Measurements from ENCODE around the gene CNNM3.
"Not testable (repeated sequence)": the region's sequence is repeated elsewhere in the genome, so short reads cannot be mapped to it uniquely, and the experiment has no call there.

The CNNM3 gene

DNA sequence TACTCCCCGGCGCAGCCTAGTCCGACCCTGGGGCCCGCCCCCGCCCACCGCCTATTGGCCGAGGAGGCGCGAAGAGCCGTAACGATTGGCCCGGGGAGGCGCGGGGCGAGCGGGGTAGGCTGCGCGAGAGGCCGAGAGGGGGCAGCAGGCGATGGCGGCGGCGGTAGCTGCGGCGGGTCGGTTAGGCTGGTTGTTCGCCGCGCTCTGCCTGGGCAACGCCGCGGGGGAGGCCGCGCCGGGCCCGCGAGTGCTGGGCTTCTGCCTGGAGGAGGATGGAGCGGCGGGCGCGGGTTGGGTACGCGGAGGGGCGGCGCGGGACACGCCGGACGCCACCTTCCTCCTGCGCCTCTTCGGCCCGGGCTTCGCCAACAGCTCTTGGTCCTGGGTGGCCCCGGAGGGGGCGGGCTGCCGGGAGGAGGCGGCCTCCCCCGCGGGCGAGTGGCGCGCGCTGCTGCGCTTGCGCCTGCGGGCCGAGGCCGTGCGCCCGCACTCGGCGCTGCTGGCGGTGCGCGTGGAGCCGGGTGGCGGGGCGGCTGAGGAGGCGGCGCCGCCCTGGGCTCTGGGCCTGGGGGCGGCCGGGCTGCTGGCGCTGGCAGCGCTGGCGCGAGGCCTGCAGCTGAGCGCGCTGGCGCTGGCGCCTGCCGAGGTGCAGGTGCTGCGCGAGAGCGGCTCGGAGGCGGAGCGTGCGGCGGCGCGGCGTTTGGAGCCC is at the start of gene CNNM3:
CNNM3 (plus strand) TSS at position 142 of the 709 bp plus-strand sequence; CDS start at position 152, 10 bp downstream.
- peak; percentile 99 for DNase-seq

DNA sequence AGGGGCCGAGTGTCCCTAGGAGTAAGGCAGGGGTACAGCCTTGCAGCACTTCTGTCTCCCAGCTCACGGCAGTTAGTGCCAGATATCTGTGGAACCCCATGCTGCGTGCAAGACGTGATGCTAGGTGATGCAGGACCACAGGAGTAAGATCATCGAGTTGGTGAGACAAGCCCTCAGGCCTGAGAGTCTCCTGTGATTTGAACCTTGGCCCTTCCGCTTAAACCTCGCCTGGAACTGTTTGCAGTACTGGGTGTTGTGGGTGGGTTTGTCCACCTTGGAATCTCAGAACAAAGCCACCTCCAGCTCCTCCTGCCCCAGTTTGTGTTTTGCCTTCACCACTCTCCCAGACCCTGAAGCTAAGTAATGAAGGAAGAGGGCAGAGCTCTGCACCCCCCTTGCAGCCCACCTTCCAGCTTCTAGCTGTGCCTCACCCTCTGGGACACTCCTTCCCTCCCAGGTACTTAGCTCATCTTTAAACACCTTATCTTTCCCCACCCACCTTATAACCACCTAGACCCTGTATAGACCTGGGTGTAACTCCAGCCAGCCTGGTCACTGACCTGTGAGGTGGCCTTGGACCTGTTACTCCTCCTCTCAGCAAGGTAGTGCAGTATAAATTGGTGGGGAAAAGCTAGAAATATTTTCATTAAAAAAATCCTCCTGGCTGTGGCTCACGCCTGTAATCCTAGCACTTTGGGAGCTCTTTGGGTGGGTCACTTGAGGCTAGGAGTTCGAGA is 48.8 kb upstream of the CNNM3 start:
- no peak for DNase-seq

DNA sequence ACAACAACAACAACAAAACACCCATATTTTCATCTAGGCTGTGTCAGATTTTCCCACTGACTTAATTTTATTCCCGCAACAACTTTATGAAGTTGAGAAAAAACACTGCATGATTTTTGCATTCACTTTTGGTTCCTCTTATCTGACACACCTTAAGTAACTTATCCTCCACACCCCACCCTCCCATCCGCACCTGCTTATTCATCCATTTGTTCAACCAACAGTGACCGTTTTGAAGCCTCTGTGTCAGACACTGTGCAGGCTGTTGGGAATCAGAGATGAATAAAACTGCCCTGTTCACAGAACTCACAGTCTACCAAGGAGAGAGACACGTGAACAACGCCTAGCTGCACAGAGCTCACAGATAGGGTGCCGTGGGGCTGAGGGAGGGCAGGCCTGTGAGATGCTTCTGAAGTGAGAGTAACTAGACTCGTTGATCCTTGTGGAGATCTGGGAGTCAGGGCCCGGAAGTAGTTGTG is 47.9 kb upstream of the CNNM3 start:
- DNase-seq, result no peak

DNA sequence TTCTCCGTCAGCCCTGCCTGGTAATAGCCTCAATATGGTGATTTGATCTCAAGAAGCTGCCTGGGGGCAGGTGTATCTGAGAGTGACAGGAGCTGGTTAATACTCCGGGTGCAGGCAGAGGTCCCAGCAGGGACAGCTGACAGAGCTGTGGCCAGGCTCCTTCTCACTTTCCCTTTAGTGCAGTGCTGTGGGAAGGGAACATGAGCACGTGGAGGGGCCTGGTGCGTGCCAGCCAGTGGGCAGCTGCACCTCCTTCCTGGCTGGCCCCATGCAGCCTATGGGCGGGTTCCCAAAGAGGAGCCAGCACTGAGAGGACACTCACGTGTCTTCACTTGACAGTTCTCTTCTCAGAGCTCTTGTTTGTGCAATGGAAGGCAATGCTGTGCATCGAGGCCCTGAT is 46.3 kb upstream of the CNNM3 start:
- no peak for DNase-seq

DNA sequence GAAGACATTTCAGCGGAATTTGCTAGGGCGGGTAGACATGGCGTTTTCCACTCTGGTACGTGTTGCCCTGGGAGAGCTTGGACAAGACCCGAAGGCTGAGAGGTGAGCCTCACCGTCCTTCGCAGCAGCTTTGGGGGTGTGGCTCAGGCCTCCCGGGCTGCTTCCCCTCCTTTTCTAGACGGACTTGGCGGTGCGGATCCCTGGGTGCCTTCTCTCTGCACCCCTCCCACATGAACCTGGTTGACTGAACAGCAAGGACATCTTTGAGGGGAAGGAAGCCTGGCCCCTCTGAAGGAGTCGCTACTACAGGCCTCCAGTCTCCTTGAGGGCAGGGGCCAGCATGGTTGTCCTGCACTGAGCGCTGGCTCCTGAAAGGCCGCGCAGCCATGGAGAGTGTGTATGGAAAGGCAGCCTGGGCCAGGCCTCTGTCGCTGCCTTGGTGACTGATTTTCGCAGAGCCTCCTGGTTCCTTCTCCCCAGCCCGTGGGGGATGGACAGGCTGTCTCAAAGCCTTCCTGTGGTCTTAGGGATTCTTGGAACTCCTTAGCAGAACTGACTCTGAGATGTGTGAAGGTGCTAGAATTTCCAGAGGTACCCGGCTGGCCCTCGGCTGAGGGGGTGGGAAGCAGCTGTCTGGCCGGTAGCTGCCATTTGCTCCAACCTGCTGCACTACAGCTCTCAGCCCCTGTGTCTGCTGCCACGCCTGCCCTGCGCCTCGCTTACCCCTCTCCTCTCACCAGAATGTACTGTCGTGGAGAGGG is 45.4 kb upstream of the CNNM3 start:
- no peak for DNase-seq

DNA sequence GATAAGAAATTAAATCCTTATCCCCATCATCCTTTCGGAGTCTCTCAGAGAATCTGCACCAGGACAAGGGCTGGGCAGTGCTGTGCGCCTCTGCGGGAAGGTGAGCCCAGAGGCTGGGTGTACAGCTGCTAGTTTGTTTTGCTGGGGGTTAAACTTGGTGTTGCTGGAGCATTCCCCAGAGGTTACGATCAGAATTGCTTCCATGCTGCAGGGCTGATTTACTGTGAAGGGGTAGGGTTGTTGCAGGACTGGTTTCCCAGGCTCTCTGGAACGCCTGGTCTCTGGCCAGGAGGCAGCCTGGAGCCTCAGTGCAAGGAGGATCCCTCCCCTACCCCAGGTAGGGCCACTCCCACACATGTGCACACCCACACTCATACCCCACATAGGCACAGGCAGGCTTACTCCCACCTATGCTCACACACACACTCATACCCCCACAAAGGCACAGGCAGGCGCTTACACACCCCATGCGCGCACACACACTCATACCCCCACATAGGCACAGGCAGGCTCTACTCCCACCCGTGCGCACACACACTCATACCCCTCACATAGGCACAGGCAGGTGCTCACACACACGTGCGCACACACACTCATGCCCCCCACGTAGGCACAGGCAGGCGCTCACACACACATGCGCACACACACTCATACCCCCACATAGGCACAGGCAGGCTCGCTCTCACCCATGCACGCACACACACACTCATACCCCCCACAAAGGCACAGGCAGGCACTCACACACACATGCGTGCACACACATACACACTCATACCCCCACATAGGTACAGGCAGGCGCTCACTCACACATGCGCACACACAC is 44.1 kb upstream of the CNNM3 start:
- no peak for DNase-seq

DNA sequence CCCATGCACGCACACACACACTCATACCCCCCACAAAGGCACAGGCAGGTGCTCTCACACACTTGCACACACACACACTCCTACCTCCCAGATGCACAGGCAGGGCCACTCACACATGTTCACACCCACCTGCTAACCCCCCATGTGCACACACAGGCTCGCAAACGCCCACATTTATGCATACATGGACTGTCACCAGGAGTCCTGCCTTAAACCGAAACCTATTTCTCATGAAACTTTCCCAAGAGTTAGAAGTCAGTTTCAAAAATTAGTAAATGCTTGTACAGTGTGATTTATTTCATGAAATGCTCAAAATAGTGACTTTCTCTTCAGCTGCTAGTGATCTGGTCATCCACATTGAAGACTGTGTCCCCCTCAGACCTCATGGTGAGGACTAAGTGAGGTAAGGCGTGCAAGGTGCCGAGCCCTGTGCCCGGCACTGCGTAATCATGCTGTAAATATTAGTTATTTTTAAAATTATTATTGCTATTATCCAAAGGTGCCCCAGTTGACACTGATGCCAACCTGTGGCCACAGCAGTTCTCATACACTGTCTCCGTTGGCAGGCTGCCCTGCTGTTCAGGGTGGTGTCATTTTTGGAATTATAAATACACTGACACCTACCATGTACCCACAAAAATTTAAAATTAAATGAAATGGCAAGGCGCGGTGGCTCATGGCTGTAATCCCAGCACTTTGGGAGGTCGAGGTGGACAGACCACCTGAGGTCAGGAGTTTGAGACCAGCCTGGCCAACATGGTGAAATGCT is 43.0 kb upstream of the CNNM3 start:
- no peak for DNase-seq

DNA sequence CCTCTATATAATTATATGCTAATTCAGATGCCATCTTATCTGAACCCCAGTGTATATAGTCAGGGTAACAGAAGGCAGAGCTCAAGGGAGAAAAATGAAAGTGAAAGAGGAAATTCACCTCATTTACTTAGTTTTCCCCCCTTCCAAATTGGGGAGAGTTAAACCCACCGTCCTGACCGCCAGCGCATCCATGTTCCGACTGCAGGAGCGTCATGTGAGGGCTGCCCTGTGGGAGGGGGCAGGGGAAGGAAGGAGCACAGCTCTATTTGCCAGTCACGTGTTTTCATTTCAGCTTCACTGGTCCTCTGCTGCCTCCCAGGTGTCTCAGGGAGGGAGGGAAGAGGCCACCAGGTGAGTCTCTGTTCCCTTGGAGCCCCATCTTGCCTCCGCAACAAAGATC is 42.1 kb upstream of the CNNM3 start:
- no peak for DNase-seq

DNA sequence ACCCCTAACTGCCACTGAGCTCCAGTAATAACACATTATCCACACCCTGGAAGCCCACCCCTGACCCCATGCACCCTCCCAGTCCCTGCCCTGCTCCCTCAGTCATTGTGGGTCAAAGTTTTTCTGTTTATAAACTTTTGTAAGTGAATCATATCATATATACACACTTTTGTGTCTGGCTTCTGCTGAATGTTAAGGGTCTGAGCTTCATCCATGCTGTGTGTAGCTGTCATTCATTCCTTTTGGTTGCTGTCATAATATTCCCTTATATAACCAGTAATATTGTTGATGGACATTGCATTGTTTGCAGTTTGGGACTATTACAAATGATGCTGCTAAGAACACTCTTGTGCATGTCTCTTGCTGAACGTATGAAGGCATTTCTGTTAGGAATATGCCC is 40.9 kb upstream of the CNNM3 start:
- no peak for DNase-seq

DNA sequence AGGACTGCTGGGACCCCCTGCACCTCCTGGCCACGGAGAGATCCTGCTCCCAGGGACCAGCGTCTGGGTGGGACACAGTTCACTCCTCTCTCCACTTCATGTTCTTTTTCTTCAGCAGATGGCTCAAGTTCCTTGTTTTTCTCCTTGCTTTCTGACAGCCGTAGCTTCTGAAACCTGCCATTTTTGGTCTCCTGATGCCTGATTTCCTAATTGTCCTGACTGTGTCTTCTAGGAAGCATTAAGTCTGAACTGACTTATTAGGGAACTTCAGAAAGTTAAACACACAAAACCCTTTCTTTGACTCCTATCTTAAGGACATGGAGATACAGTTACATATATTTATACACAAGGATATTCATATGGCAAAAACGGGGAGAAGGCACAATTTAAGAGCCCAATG is 32.7 kb upstream of the CNNM3 start:
- no peak for DNase-seq

DNA sequence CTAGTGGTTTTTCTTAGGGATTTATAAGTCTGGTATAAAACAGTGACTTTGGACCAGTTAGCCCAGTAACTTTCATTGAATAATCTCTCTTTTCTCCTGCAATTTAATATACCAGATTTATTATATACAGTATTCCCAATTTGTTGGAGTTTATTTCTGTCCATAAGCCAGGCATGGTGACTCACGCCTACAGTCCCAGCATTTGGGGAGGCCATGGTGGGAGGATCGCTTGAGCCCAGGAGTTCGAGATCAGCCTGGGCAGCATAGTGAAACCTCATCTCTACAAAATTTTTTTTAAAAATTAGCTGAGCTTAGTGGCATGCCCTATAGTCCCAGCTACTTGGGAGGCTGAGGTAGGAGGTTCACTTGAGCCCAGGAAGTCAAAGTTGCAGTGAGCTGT is 28.7 kb upstream of the CNNM3 start:
- no peak for DNase-seq

DNA sequence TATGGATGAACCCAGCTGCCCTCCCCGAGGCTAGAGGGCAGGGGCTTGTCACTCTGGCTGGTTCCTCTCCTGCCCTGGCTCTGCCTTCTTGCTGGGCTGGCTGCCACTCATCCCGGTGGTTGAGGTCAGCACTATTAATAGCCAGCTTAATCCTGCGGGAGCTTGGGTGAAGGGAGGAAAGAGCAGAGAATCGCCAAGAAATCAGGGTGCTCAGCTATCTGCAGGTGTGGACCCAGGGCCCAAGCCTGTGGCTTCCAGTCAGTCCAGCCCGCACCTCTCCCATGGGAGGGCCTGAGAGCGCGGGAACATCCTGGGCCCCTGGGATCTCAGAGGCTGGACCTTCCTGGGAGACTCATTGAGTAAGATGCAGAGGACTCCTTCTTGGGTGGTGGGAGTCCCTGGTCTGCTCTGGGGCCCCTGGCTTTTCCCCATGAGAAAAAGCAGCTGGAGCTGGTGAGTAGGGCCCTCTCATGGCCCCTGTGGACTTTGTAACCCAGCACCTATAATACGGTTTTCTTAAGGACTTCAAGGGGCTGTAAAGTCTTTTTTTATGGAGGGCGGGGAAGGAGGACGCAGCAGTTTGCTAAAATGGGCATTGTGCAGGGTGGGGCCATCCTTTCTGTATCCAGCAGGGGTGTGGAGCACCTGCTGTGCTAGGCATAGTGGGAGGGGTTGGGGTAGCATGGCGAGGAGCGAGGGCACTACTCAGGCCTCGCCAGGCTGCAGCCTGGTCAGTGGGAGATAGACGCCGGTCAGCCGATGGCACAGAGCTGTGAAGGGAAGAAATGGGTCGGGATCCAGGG is 27.4 kb upstream of the CNNM3 start:
- no peak for DNase-seq

DNA sequence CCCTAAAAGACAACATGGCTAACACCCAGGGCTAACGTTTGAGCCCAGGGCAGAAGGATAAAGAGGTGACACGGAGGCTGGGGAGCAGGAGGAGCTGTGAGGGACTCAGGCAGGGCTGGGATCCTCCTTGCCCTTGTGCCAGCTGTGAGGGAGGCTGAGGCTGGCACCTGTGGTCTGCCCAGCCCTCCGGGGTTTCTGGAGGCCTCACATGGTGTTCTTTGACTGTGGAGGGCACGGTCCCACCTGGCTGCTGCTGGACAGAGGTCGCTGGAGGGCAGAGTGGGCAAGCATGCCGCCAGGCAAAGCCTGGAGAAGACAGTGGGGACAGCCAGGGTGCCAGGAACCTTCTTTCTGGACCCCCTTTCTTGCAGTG is 26.8 kb upstream of the CNNM3 start:
- no peak for DNase-seq

DNA sequence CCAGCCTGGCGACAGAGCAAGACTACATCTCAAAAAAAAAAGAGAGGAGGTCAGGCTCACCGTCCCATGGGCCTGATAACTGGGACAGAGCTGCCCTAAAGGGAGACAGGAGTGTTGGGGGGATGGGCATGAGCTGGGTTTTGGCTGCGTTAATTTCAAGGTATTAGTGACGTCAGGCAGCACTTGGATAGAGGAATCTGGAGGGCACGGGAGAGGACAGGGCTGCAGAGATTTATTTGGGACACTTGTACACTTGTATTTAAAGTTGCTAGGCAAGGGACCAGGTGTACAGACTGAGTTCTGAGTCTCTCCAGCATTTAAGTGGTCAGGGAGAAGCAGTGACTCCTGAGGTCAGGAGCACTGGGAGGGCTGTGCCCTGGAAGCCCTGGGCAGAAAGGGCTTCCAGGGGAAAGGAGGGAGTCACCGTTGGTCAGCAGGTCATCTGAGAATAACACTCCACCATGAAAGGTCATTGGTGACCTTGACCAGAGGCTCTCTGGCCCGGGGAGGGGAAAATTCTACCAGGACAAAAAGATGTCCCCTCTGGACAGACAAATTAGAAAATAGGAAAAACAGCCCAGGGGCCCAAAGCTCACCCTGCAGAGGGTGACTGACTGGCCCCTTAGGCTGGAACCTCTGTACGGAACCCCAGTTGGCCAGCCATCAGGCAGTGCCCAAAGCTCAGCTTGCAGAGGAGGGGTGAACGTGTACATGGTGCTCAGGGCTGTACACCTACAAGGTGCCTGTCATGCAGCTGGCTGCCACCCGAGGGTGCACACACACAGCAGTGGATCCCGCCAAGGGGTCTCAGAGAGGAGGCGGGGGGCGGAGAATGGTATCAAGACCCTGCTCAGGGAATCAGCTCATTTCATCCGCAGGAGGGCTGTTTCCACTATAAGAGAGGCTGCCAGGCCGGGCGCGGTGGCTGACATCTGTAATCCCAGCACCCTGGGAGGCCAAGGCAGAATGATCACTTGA is 23.0 kb upstream of the CNNM3 start:
- no peak for DNase-seq

DNA sequence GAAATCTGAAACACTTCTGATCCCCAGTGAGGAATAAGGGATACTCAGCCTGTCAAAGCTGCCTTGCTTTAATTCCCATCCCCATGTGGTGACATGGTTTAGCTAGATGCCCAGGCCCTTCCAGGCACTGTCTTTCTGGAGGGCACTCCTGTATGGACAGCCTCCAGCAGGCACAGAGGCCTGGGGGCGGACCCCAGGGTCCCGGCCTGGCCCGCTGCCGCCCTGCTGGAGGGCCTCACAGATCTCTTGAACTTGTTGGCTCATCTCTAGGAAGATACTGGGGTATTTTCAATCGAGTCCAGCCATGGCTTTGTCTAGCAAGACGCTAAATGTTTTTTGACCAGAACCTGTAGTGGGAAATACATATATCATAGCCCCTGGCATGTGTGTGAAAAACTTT is 21.0 kb upstream of the CNNM3 start:
- DNase-seq, result no peak

DNA sequence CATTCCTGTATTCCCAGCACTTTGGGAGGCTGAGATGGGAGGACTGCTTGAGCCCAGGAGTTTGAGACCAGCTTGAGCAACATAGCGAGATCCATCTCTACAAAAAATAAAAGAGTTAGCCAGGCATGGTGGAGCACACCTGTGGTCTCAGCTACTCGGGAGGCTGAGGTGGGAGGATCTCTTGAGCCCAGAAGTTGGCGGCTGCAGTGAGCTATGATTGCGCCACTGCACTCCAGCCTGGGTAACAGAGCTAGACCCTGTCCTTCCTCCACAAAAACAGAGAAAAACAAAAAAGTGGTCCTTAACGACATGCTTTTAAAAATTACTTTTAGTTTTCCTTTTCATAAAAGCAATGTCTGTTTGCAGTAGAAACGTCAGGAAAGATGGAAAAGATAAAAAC is 19.6 kb upstream of the CNNM3 start:
- DNase-seq, result not testable (repeated sequence)

DNA sequence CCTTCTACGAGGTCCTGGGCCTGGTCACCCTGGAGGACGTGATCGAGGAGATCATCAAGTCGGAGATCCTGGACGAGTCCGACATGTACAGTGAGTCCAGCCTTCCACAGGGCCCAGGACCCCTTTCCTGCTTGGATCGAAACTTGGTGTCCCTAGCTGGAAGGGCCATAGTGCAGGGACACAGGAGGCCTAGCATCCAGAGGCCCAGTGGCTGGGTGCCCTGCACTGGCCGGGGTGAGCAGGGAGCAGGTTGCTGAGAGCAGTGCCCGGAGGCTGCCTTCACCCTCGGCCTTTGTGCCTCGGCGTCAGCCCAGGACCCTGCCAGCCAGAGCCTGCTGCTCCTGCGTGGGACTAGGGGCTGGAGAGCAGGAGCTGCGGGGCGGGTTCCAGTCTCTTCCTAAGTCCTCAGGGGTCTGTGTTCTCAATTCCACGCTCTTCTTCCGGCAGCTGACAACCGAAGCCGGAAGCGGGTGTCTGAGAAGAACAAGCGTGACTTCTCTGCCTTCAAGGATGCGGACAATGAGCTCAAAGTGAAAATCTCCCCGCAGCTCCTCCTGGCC is 18.9 kb upstream of the CNNM3 start:
- DNase-seq, result no peak

DNA sequence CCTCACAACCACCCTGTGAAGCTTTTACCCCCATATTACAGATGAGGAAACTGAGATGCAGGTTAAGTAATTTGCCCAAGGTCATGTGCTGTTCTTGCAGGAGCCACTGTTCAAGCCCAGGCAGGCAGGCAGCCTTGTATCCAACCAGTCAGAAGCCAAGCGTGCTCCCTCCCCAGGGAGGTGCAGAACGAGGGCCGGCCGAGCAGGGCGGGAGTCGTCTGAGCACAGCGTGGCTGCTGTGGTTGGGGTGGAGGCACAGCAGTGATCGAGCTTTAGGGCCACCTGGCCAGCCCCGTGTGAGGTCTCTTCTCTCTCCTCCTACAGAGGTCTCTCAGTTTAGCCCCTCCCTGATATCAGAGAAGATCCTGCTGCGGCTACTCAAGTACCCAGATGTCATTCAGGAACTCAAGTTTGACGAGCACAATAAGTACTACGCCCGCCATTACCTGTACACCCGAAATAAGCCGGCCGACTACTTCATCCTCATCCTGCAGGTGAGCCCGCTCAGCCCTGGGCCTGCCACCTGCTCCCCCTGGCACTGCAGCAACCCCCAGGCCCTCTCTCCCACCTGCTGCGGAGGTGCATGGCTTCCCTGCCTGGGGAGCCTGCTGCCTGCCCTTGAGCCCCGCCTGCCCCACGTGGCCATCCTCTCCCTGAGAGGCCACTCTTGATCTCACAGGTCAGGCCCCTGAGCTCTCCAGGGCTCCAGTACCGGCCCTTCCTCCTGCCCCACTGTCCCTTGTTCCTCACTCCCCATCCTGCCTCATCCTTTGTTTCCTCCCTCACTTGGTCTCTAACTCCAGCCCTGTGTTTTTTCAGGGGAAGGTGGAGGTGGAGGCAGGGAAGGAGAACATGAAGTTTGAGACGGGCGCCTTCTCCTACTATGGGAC is 17.1 kb upstream of the CNNM3 start:
- no peak for DNase-seq

DNA sequence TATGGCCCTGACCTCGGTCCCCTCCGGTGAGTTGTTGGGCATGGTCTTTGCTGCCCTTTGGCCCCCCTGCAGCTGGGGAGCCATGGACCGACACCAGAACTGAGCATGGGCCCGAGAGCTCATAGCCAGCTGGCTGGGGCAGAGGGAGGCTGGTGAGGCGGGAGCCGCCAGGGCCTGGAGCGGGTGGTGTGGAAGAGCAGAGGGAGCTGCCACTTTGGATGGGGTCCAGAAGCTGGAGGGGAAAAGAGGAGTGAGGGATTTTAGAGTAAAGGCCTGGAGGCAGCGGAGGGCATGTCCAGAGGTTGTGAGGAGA is 16.5 kb upstream of the CNNM3 start:
- no peak for DNase-seq

Data from 8988T (cell line).